Stomach (tissue), 4 donors: ENCODE data around the gene PTPN14.

Source experiments
- CTCF ChIP-seq, 7 experiments: fragments of 450-650 bp in 4 of 7; fragments of 200-600 bp in 3 of 7; sonication (generic) in 3 of 7; IDR thresholded peaks; one replicate each; pipeline ENCODE4 v1.5.1; 2016 to 2019; ENCODE audit warnings: antibody characterized with exemption in 7 of 7, control low read depth in 2 of 7, mild to moderate bottlenecking in 1 of 7
- EP300 ChIP-seq: sonication (generic); formaldehyde crosslinking; IDR thresholded peaks from one replicate; pipeline ENCODE4 v1.6.1; 2017; ENCODE audit warnings: antibody characterized with exemption
- POLR2A ChIP-seq, 4 donors: fragments of 450-650 bp; IDR thresholded peaks; one replicate each; pipeline ENCODE4 v1.6.1; 2016; ENCODE audit warnings: antibody characterized with exemption in 4 of 4, control low read depth in 2 of 4, mild to moderate bottlenecking in 1 of 4, moderate library complexity in 1 of 4

- TF ChIP-seq CTCF (IDR thresholded peaks at IDR 0.05): no peak
- TF ChIP-seq POLR2A (IDR thresholded peaks at IDR 0.05): no peak
- TF ChIP-seq EP300: no peak
Observed at GRCh38 chr1:214549604-214550003, 1.8 kb downstream of the PTPN14 start.
